Peyer's patch (tissue), 4 donors: ENCODE measurements around the gene IL17RA. TPM values are rescaled to one million over a fixed set of nuclear protein-coding genes. Genes with fewer than 3 reads are reported as not detected.
"Not testable (repeated sequence)": the region's sequence is repeated elsewhere in the genome, so short reads cannot be mapped to it uniquely, and the experiment has no call there.

Source experiments
- DNase-seq, 3 donors: peaks; one replicate each; pipeline ENCODE4 v3.0.0-alpha.2; 2017 to 2019
- H3K27ac ChIP-seq, 4 donors: fragments of 200-600 bp; sonication (generic); one replicate each; pipeline ENCODE4 v1.5.1; 2016 to 2019
- H3K27me3 ChIP-seq, 2 donors: fragments of 200-600 bp; sonication (generic); one replicate each; pipeline ENCODE4 v1.5.1; 2019
- H3K36me3 ChIP-seq, 3 donors: fragments of 200-600 bp; sonication (generic); one replicate each; pipeline ENCODE4 v1.5.1; 2016 to 2019
- H3K4me1 ChIP-seq, 4 donors: fragments of 200-600 bp; sonication (generic); one replicate each; pipeline ENCODE4 v1.5.1; 2016 to 2019
- H3K4me3 ChIP-seq, 4 donors: fragments of 200-600 bp; sonication (generic); 1 replicate in 3 of 4; 2 replicates in 1 of 4; pipeline ENCODE4 v1.5.1; 2016 to 2019; ENCODE audit warnings: mild to moderate bottlenecking in 1 of 4
- H3K9me3 ChIP-seq, 4 donors: fragments of 200-600 bp; sonication (generic); one replicate each; pipeline ENCODE4 v1.5.1; 2016 to 2019; ENCODE audit warnings: mild to moderate bottlenecking in 1 of 4
- POLR2A ChIP-seq, 2 donors: fragments of 450-650 bp; IDR thresholded peaks; one replicate each; pipeline ENCODE4 v1.5.1; 2017; ENCODE audit warnings: antibody characterized with exemption in 2 of 2, mild to moderate bottlenecking in 2 of 2, moderate library complexity in 2 of 2
- total RNA-seq, 4 donors: library from RNA; depleted of rRNA; stranded (reverse); fragments of >200 nt; gene quantifications; one replicate each; pipeline ENCODE4 v1.1.0, GENCODE V29; 2016
- TF ChIP-seq, protein P1 (sequence below), 6 experiments: fragments of 450-650 bp in 4 of 6; fragments of 200-600 bp in 2 of 6; sonication (generic) in 1 of 6; IDR thresholded peaks; one replicate each; pipeline ENCODE4 v1.5.1; 2017 to 2019; ENCODE audit warnings: antibody characterized with exemption in 6 of 6, mild to moderate bottlenecking in 3 of 6, moderate library complexity in 1 of 6

The IL17RA gene, protein sequence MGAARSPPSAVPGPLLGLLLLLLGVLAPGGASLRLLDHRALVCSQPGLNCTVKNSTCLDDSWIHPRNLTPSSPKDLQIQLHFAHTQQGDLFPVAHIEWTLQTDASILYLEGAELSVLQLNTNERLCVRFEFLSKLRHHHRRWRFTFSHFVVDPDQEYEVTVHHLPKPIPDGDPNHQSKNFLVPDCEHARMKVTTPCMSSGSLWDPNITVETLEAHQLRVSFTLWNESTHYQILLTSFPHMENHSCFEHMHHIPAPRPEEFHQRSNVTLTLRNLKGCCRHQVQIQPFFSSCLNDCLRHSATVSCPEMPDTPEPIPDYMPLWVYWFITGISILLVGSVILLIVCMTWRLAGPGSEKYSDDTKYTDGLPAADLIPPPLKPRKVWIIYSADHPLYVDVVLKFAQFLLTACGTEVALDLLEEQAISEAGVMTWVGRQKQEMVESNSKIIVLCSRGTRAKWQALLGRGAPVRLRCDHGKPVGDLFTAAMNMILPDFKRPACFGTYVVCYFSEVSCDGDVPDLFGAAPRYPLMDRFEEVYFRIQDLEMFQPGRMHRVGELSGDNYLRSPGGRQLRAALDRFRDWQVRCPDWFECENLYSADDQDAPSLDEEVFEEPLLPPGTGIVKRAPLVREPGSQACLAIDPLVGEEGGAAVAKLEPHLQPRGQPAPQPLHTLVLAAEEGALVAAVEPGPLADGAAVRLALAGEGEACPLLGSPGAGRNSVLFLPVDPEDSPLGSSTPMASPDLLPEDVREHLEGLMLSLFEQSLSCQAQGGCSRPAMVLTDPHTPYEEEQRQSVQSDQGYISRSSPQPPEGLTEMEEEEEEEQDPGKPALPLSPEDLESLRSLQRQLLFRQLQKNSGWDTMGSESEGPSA
- 10 to 100 TPM; 12.4 to 23.6 (median 18.3) TPM for total RNA-seq

DNA sequence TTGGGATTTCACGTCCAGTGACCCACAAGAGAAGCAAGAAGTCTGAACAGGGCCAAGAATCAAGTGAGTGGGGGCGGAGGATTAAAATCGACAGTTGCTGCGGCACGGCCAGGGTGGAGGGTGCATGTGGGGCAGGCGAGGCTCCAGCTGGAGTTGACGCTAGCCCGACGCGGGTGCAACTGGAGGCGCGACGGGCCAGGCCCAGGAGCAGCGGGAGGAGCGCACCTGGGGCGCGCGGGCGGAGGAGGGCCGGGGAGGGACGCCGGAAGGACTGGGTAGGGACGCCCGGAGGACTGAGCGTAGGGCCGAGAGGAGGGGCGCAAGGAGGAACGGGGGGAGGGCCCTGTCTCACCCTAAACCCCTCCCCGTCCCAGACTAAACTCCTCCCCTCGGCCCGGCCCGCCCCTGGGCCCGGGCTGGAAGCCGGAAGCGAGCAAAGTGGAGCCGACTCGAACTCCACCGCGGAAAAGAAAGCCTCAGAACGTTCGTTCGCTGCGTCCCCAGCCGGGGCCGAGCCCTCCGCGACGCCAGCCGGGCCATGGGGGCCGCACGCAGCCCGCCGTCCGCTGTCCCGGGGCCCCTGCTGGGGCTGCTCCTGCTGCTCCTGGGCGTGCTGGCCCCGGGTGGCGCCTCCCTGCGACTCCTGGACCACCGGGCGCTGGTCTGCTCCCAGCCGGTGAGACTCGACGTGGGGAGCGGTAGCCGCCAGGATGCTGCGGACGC, at the start of gene IL17RA:
Gene IL17RA (plus strand): TSS at position 447 of the 723 bp plus-strand sequence. CDS start 92 bp downstream, at position 539.
- peaks cover 0 to 11% (median 3%) of the 10 kb centered on the region in 4 donors for H3K4me1 ChIP-seq
- H3K4me3 ChIP-seq: peak within 1 kb of the TSS; percentile 80 to 91 (median 84)
- H3K27ac ChIP-seq: peak within 1 kb of the TSS; percentile 89 to 92 (median 90)
- H3K9me3 ChIP-seq: no peaks in the 10 kb centered on the region
- DNase-seq: peak; percentile 91 to 97 (median 95)
- TF ChIP-seq, protein P1, sequence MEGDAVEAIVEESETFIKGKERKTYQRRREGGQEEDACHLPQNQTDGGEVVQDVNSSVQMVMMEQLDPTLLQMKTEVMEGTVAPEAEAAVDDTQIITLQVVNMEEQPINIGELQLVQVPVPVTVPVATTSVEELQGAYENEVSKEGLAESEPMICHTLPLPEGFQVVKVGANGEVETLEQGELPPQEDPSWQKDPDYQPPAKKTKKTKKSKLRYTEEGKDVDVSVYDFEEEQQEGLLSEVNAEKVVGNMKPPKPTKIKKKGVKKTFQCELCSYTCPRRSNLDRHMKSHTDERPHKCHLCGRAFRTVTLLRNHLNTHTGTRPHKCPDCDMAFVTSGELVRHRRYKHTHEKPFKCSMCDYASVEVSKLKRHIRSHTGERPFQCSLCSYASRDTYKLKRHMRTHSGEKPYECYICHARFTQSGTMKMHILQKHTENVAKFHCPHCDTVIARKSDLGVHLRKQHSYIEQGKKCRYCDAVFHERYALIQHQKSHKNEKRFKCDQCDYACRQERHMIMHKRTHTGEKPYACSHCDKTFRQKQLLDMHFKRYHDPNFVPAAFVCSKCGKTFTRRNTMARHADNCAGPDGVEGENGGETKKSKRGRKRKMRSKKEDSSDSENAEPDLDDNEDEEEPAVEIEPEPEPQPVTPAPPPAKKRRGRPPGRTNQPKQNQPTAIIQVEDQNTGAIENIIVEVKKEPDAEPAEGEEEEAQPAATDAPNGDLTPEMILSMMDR (IDR thresholded peaks at IDR 0.05): no peak
- peak; percentile 76 to 84 for TF ChIP-seq POLR2A (IDR thresholded peaks at IDR 0.05)
- no peaks in the 10 kb centered on the region for H3K36me3 ChIP-seq
- no peaks in the 10 kb centered on the region for H3K27me3 ChIP-seq

DNA sequence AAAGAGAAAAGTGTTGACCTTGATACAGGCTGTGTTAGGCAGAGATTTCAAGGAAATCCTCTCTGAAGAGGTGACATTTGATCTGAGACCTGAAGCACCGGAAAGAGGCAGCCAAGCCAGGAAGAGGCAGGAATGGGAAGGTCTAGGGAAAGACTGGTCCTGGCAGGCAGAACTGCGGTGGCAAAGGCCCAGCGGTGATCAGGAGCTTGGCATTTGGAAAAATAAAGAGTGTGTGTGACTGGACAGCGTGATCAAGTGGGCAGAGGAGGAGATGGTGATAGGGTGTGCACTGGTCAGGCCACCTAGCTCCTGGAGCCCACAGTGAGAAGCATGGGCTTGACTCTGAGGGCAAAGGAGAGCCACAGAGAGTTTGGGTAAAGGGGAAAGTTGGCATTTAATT, 49.6 kb upstream of the IL17RA start:
- Histone ChIP-seq H3K27me3 (peaks cover 0 to 3% of the 10 kb centered on the region in 2 donors), H3K9me3 (no peaks in the 10 kb centered on the region), H3K4me1 (no peaks in the 10 kb centered on the region), H3K36me3 (no peaks in the 10 kb centered on the region), H3K4me3 (no peak overlapping the region), H3K27ac (no peak overlapping the region)
- no peak for DNase-seq
- no peak for TF ChIP-seq POLR2A (IDR thresholded peaks at IDR 0.05)
- TF ChIP-seq, protein P1 (IDR thresholded peaks at IDR 0.05): no peak

DNA sequence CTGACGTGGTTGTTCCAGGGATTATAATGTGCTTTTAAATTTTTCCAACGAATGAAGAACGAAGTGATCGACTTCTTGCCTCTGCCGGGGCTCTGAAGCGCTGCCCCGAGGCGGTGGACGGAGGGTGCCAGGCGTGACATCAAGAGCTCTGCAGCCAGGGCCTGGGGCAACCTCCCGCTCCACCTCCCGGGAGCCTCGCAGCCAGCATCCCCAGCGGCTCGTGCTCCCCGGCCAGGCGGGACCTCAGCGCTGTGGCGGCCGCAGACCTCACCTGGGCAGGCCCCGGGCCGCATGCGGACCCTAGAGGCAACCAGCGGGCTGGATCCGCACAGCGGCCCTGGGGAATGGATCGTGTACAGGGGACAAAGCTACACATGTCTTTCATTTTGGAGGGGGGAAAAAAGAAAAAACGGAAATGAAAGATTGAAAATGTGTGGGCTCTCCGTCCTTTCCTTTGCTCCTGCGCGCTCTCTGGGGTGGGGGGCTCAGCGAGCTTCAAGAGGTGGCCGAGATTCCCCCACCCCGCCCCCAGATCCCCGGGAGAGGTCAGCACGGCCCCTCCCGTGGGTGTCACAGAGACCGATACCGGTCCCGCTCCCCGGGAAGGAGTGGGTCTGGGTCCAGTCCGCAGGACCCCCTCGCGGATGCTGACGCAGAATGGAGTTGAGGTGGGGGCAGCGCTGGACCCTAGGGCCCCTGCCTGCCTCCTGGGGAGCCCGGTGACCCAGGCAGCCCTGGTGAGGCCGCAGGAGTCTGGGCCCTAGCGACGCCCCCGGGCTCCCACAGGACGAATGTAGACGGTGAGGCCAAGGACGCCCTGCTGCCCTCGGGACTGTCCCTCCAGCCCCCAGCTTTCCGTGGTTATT, 48.6 kb upstream of the IL17RA start:
- Histone ChIP-seq H3K4me3 (peak overlapping the region; percentile 26 to 50 (median 36)), H3K27ac (peak overlapping the region in 2 of 4 donors; percentile 51 to 68)
- not testable (repeated sequence) for H3K9me3 ChIP-seq, H3K4me1 ChIP-seq, H3K36me3 ChIP-seq, H3K27me3 ChIP-seq
- DNase-seq: peak in 1 of 3 donors; percentile 22

DNA sequence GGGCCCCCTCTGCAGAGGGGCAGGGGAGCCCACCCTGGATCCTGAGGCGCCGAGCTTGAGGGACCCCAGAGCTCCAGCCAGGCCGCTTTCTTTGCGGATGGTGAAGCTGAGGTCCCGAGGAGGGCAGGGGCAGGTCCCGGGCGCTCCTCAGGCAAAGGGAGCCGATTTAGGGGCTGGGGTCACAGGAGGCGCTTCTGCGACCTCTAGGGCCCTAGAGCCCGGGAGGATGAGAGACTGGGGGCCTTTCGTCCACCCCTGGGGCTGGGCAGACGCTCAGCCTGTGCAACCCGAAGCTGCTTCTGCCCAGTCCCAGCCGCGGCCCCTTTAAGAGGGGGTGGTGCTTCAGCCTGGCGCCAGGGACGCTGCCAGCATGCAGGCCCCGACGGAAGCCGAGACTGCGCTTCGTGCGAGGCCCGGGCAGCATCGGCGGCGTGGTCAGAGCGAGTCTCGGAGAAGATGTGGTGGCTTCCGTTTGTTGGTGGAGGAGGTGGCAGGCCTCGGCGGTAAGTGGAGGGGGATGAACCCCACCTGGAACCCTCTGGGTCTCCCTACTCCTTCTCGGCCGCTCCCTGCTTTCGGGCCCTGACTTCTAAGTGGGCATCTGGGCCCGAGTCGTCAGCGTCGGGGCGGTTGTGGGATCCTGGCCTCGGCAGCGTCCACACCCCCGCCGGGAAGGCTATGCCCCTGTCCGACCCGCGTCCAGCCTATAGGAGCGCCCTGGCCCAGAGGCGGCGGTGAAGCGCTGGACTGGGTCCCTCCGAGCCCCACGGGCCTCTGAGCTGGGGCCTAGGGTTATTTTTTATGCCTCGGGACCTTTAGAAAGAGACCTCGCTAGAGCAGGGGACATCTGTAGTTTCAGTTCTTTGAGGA, 47.7 kb upstream of the IL17RA start:
- not testable (repeated sequence) for H3K27me3 ChIP-seq, H3K9me3 ChIP-seq, H3K4me1 ChIP-seq, H3K36me3 ChIP-seq
- DNase-seq: peak in 1 of 3 donors; percentile 20
- Histone ChIP-seq H3K4me3 (peak overlapping the region; percentile 26 to 50 (median 38)), H3K27ac (peak overlapping the region in 2 of 4 donors; percentile 61 to 68)

DNA sequence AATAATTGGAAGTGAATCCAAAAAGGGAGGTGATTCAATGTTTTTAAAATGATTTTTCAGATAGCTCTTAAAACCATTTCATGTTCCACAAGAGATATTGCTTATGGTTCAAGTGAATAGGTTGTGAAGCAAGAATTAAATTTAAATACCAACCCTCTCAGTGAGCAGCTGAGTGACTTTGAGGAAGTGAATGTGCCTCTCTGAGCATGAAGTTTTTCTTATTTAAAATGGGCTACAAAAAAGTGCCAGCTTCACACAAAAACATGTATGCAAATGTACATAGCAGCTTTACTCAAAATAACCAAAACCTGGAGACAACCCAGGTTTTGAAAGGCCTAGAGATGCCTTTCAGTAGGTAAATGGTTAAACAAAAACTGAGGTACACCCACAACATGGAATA, 41.3 kb upstream of the IL17RA start:
- no peaks in the 10 kb centered on the region for H3K9me3 ChIP-seq
- no peaks in the 10 kb centered on the region for H3K36me3 ChIP-seq
- no peaks in the 10 kb centered on the region for H3K4me1 ChIP-seq
- DNase-seq: no peak
- no peaks in the 10 kb centered on the region for H3K27me3 ChIP-seq
- H3K27ac ChIP-seq: no peak overlapping the region
- TF ChIP-seq, protein P1 (IDR thresholded peaks at IDR 0.05): no peak
- no peak for TF ChIP-seq POLR2A (IDR thresholded peaks at IDR 0.05)
- H3K4me3 ChIP-seq: no peak overlapping the region
